LNCAP (cell line): Measurements from ENCODE around the gene STAG1.

Experiments
- CTCF ChIP-seq: fragments of 450-650 bp; IDR thresholded peaks from 2 replicates; pipeline ENCODE4 v1.5.1; 2017; ENCODE audit warnings: mild to moderate bottlenecking

STAG1 gene

GRCh38 chr3:136658946-136659682, 93.1 kb downstream of the STAG1 start:
- no peak for TF ChIP-seq CTCF

GRCh38 chr3:136657526-136657925, 94.7 kb downstream of the STAG1 start:
- TF ChIP-seq CTCF = no peak

GRCh38 chr3:136653628-136654027, 98.5 kb downstream of the STAG1 start:
- TF ChIP-seq CTCF = no peak

GRCh38 chr3:136651581-136651980, 100.6 kb downstream of the STAG1 start:
- TF ChIP-seq CTCF = no peak

- TF ChIP-seq CTCF = no peak
Measured at GRCh38 chr3:136650461-136650860, 101.7 kb downstream of the STAG1 start.

GRCh38 chr3:136645915-136646314, 106.3 kb downstream of the STAG1 start:
- no peak for TF ChIP-seq CTCF

- TF ChIP-seq CTCF = no peak
Measured at GRCh38 chr3:136644212-136644611, 108.0 kb downstream of the STAG1 start.

- no peak for TF ChIP-seq CTCF
Measured at GRCh38 chr3:136642711-136643110, 109.5 kb downstream of the STAG1 start.
